Progenitor cell of endocrine pancreas (in vitro differentiated cells): Measurements from ENCODE around the gene MPDU1. TPM values are rescaled to one million over a fixed set of nuclear protein-coding genes. Genes with fewer than 3 reads are reported as not detected.

Experiments used
- DNase-seq: peaks from one replicate; pipeline ENCODE4 v3.0.0; 2021; ENCODE audit warnings: low spot score; ENCODE audit not compliant: unreplicated experiment
- H3K27ac Mint-ChIP-seq: 2 replicates; pipeline ENCODE4 v1.8.0; 2021; ENCODE audit warnings: mild to moderate bottlenecking, moderate library complexity, mixed read lengths
- H3K27me3 Mint-ChIP-seq: 2 replicates; pipeline ENCODE4 v1.8.0; 2021; ENCODE audit warnings: mixed read lengths
- H3K36me3 Mint-ChIP-seq: 2 replicates; pipeline ENCODE4 v1.8.0; 2022; ENCODE audit warnings: mixed read lengths; ENCODE audit not compliant: insufficient read depth
- H3K4me1 Mint-ChIP-seq: 2 replicates; pipeline ENCODE4 v1.8.0; 2021; ENCODE audit warnings: low read depth, mixed read lengths
- H3K4me3 Mint-ChIP-seq: 2 replicates; pipeline ENCODE4 v1.8.0; 2021; ENCODE audit warnings: low read depth, mild to moderate bottlenecking, moderate library complexity, mixed read lengths
- H3K9me3 Mint-ChIP-seq: 2 replicates; pipeline ENCODE4 v1.8.0; 2021; ENCODE audit warnings: low read depth, mixed read lengths
- CTCF ChIP-seq: fragments of 200-600 bp; sonication (generic); IDR thresholded peaks from one replicate; pipeline ENCODE4 v1.5.0; 2021; ENCODE audit warnings: antibody characterized with exemption, mild to moderate bottlenecking; ENCODE audit not compliant: unreplicated experiment
- total RNA-seq: library from RNA; stranded (reverse); gene quantifications from 2 replicates; pipeline ENCODE4 v1.2.1, GENCODE V29; 2021

MPDU1 gene
- total RNA-seq, 1 donor from 2014 or later: 71.9 TPM

DNA sequence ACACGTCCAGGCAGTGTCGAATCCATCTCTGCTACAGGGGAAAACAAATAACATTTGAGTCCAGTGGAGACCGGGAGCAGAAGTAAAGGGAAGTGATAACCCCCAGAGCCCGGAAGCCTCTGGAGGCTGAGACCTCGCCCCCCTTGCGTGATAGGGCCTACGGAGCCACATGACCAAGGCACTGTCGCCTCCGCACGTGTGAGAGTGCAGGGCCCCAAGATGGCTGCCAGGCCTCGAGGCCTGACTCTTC is 11.4 kb upstream of the MPDU1 start:
- TF ChIP-seq CTCF: no peak
- Mint-ChIP-seq H3K9me3 (no peaks in the 10 kb centered on the region), H3K27ac (peak overlapping the region; percentile 97), H3K27me3 (no peaks in the 10 kb centered on the region), H3K4me1 (peaks cover 21% of the 10 kb centered on the region), H3K4me3 (peak overlapping the region; percentile 98), H3K36me3 (peaks cover 43% of the 10 kb centered on the region)
- no peak for DNase-seq

DNA sequence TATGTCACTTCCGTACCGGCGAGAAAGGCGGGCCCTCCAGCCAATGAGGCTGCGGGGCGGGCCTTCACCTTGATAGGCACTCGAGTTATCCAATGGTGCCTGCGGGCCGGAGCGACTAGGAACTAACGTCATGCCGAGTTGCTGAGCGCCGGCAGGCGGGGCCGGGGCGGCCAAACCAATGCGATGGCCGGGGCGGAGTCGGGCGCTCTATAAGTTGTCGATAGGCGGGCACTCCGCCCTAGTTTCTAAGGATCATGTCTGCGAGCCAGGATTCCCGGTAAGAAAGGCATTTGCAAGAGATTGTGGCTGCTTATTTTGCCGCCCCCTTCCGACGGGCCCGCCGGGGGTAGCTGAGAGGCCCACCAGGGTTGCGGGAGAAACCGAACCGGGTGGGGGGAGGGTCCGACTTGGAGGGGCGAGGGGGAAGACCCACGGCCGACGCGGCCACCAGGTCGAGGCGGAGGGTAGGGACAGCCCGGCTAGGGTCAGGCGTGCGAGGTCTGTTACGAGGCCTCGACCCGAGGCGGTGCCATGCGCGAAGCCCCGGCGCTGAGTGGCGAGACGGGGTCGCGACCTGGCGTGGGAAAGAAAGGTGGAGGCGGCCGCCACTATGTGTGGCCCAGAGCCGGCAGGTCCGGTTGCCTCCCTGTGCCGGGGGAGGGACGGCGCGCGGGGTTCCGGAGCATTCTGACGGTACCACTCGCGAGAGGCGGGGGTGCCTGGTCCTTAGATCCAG is 10.9 kb upstream of the MPDU1 start:
- Mint-ChIP-seq H3K4me3 (peak overlapping the region; percentile 98), H3K9me3 (no peaks in the 10 kb centered on the region), H3K27me3 (no peaks in the 10 kb centered on the region), H3K36me3 (peaks cover 42% of the 10 kb centered on the region), H3K4me1 (peaks cover 21% of the 10 kb centered on the region), H3K27ac (peak overlapping the region; percentile 97)
- TF ChIP-seq CTCF: no peak
- peak; percentile 100 for DNase-seq

- peaks cover 46% of the 10 kb centered on the region for H3K36me3 Mint-ChIP-seq
- peak overlapping the region; percentile 97 for H3K27ac Mint-ChIP-seq
- peak; percentile 73 for DNase-seq
- H3K9me3 Mint-ChIP-seq: no peaks in the 10 kb centered on the region
- no peak for TF ChIP-seq CTCF
- H3K4me3 Mint-ChIP-seq: peak overlapping the region; percentile 98
- peaks cover 24% of the 10 kb centered on the region for H3K4me1 Mint-ChIP-seq
- no peaks in the 10 kb centered on the region for H3K27me3 Mint-ChIP-seq
Observed at GRCh38 chr17:7573324-7574080, 10.2 kb upstream of the MPDU1 start.

DNA sequence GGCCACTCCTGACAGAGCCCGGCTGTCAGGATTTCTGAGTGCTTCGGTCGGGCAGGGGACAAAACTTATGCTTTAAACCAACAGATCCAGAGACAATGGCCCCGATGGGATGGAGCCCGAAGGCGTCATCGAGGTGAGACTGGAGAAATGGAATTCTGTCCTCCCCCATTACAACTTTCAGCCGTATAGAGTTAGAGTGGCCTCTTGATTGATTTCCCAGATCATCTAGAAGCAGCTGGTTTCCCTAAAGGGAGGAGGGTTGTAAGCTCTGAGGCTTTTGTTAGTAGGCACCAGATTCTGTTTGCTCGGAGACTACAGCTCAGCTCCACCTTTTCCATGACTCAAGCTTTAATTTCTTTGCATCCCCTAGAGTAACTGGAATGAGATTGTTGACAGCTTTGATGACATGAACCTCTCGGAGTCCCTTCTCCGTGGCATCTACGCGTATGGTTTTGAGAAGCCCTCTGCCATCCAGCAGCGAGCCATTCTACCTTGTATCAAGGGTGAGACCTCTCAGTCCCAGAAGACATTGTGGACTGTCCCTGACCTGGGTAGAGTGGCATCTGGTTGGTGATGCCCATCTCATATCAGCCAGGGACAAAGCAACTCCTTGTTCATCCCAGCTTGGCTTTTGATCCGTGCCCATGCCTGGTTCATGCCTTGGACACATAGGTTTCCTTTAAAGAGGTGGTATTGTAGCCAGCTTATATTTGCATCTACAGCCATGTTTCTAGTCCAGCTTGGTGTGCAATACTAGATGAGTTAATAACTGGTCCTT is 9.3 kb upstream of the MPDU1 start:
- Mint-ChIP-seq H3K4me1 (peaks cover 29% of the 10 kb centered on the region), H3K9me3 (no peaks in the 10 kb centered on the region), H3K27ac (peak overlapping the region; percentile 97), H3K36me3 (peaks cover 48% of the 10 kb centered on the region), H3K27me3 (no peaks in the 10 kb centered on the region), H3K4me3 (peak overlapping the region; percentile 98)
- no peak for DNase-seq
- no peak for TF ChIP-seq CTCF

DNA sequence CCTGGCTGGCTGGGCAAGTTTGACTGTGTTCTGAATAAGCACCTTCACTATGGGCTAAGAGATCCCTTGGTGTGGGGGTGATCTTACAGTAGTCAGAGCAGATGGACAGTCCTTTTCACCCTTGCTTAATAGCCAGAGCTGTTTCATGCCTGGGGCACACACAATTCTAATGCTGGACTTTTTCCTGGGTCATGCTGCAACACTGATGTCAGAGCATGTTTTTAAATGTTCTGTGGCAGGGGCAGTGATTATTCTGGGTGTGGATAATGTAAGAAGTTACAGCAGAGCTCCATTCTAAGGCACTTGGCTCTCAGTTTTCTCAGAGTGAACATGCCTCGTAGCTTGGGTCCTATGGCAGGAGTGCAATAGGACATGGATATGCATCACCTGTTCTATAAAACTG is 8.2 kb upstream of the MPDU1 start:
- peaks cover 43% of the 10 kb centered on the region for H3K36me3 Mint-ChIP-seq

More for the DNA sequence above, 8.2 kb upstream of the MPDU1 start:
- peaks cover 34% of the 10 kb centered on the region for H3K4me1 Mint-ChIP-seq
- no peak for DNase-seq
- H3K4me3 Mint-ChIP-seq: peak overlapping the region; percentile 98
- TF ChIP-seq CTCF: no peak
- H3K27ac Mint-ChIP-seq: peak overlapping the region; percentile 97
- no peaks in the 10 kb centered on the region for H3K9me3 Mint-ChIP-seq
- no peaks in the 10 kb centered on the region for H3K27me3 Mint-ChIP-seq
